Neural cell (in vitro differentiated cells): Measurements from ENCODE around the gene IKZF5.

Source experiments
- EZH2 ChIP-seq: fragments of 200-600, 300-800 bp; shearing (Covaris generic), sonication (generic); IDR thresholded peaks from 2 replicates; pipeline ENCODE4 v1.6.1; 2014; ENCODE audit warnings: antibody characterized with exemption, low read length, borderline replicate concordance, mild to moderate bottlenecking; ENCODE audit not compliant: insufficient read depth, poor library complexity, severe bottlenecking
- POLR2AphosphoS5 ChIP-seq: IDR thresholded peaks from 2 replicates; pipeline ENCODE4 v1.6.1; 2012
- TF ChIP-seq, protein P1 (sequence below): fragments of 450-650 bp; IDR thresholded peaks from 2 replicates; pipeline ENCODE4 v1.5.1; 2014; ENCODE audit warnings: antibody characterized with exemption, mild to moderate bottlenecking, moderate library complexity; ENCODE audit not compliant: poor library complexity, severe bottlenecking
- TF ChIP-seq, protein P2 (sequence below): IDR thresholded peaks from 2 replicates; pipeline ENCODE4 v1.6.1; 2012; ENCODE audit warnings: borderline replicate concordance

DNA sequence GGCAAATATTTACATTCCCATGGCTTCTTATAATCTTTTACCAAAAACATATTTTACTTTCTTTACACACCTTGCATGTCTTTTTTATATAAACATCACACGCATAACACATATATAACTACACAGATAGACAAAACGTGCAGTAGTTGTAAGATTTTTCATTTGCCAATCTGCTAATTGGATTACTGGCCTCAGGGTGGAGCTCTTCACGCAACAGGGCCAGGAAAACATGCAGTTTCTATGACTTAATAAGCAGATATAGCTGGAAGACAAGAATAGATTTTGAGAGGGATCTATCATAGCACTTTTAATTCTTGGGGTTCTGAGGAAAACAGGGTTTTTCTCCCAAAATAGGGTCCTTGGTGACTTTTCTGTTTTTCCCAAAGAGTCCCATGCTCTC, 12.9 kb upstream of the IKZF5 start:
- TF ChIP-seq, protein P1, sequence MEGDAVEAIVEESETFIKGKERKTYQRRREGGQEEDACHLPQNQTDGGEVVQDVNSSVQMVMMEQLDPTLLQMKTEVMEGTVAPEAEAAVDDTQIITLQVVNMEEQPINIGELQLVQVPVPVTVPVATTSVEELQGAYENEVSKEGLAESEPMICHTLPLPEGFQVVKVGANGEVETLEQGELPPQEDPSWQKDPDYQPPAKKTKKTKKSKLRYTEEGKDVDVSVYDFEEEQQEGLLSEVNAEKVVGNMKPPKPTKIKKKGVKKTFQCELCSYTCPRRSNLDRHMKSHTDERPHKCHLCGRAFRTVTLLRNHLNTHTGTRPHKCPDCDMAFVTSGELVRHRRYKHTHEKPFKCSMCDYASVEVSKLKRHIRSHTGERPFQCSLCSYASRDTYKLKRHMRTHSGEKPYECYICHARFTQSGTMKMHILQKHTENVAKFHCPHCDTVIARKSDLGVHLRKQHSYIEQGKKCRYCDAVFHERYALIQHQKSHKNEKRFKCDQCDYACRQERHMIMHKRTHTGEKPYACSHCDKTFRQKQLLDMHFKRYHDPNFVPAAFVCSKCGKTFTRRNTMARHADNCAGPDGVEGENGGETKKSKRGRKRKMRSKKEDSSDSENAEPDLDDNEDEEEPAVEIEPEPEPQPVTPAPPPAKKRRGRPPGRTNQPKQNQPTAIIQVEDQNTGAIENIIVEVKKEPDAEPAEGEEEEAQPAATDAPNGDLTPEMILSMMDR, result no peak
- TF ChIP-seq, protein P2, sequence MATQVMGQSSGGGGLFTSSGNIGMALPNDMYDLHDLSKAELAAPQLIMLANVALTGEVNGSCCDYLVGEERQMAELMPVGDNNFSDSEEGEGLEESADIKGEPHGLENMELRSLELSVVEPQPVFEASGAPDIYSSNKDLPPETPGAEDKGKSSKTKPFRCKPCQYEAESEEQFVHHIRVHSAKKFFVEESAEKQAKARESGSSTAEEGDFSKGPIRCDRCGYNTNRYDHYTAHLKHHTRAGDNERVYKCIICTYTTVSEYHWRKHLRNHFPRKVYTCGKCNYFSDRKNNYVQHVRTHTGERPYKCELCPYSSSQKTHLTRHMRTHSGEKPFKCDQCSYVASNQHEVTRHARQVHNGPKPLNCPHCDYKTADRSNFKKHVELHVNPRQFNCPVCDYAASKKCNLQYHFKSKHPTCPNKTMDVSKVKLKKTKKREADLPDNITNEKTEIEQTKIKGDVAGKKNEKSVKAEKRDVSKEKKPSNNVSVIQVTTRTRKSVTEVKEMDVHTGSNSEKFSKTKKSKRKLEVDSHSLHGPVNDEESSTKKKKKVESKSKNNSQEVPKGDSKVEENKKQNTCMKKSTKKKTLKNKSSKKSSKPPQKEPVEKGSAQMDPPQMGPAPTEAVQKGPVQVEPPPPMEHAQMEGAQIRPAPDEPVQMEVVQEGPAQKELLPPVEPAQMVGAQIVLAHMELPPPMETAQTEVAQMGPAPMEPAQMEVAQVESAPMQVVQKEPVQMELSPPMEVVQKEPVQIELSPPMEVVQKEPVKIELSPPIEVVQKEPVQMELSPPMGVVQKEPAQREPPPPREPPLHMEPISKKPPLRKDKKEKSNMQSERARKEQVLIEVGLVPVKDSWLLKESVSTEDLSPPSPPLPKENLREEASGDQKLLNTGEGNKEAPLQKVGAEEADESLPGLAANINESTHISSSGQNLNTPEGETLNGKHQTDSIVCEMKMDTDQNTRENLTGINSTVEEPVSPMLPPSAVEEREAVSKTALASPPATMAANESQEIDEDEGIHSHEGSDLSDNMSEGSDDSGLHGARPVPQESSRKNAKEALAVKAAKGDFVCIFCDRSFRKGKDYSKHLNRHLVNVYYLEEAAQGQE, result no peak
- no peak for TF ChIP-seq POLR2AphosphoS5
- TF ChIP-seq EZH2, result no peak
